ENCODE data around the gene LDHD.

Gene LDHD

GRCh38 chr16:75139498-75139897 lies 22.9 kb upstream of the LDHD start:
- no peak for TF ChIP-seq CTCF (IDR thresholded peaks at IDR 0.05)

- no peak for TF ChIP-seq CTCF (IDR thresholded peaks at IDR 0.05)
Observed at GRCh38 chr16:75138636-75139035, 22.1 kb upstream of the LDHD start.

GRCh38 chr16:75138233-75138632 lies 21.7 kb upstream of the LDHD start:
- no peak for TF ChIP-seq CTCF (IDR thresholded peaks at IDR 0.05)

GRCh38 chr16:75131081-75131480 lies 14.5 kb upstream of the LDHD start:
- TF ChIP-seq CTCF (IDR thresholded peaks at IDR 0.05): no peak

- TF ChIP-seq CTCF (IDR thresholded peaks at IDR 0.05): no peak
Observed at GRCh38 chr16:75130150-75130771, 13.7 kb upstream of the LDHD start.

- no peak for TF ChIP-seq CTCF (IDR thresholded peaks at IDR 0.05)
Observed at GRCh38 chr16:75127713-75128415, 11.3 kb upstream of the LDHD start.

GRCh38 chr16:75122609-75123008 lies 6.0 kb upstream of the LDHD start:
- TF ChIP-seq CTCF (IDR thresholded peaks at IDR 0.05): no peak
